ENCODE measurements around the gene PCBP2. TPM values are rescaled to one million over a fixed set of nuclear protein-coding genes. Genes with fewer than 3 reads are reported as not detected.

The PCBP2 gene
- total and polyA plus RNA-seq, 10 of the 15 experiments (the other 5 are each of a cell fraction or from before 2014, with no cell fraction given), result 109 to 803 (median 327) TPM

DNA sequence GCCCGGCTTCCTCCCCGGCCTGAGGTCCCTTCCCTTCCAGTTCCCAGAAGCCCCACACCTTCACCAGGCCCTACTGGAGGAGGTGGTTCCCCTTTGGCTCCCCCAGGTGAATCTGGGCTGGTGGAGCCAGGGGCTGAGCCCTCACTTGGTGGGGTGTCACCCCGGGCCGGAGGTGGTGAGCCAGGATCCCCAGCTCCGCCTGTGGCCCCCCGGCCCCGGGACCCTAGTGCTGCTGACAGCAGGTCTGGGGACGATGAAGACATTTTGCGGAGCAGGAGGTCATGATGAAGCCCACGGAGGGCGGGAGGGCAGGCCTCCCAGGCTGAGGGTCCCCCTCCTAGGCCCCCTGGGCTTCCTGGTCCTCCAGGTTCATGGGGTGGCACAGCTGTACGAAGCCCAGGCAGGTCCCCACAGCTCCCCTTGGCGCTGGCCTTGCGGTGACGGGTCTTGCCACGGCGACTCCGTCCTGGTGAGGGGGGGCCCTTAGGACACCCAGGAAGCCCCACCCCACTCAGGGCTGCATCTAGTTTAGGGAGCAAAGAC, 30.8 kb downstream of the PCBP2 start (continued):
- TF ChIP-seq, protein P1, sequence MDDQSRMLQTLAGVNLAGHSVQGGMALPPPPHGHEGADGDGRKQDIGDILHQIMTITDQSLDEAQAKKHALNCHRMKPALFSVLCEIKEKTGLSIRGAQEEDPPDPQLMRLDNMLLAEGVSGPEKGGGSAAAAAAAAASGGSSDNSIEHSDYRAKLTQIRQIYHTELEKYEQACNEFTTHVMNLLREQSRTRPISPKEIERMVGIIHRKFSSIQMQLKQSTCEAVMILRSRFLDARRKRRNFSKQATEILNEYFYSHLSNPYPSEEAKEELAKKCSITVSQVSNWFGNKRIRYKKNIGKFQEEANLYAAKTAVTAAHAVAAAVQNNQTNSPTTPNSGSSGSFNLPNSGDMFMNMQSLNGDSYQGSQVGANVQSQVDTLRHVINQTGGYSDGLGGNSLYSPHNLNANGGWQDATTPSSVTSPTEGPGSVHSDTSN (IDR thresholded peaks at IDR 0.05; ENCODE audit: insufficient replicate concordance, low read depth, low read length), result no peak
- TF ChIP-seq SMAD5 (IDR thresholded peaks at IDR 0.05; ENCODE audit: low read depth) (0 out of 2 replicates have a peak, but pooled peaks have one; percentile 34), EZH2 (IDR thresholded peaks at IDR 0.05; ENCODE audit: borderline replicate concordance, control insufficient read depth, low read depth, low read length) (no peak), DPF2 (IDR thresholded peaks at IDR 0.05) (no peak), TCF7 (IDR thresholded peaks at IDR 0.05; ENCODE audit: borderline replicate concordance) (no peak), REST (IDR thresholded peaks at IDR 0.05; ENCODE audit: low read depth, low read length) (no peak), PML (IDR thresholded peaks at IDR 0.05; ENCODE audit: low read length) (peak; percentile 38), MAX (IDR thresholded peaks at IDR 0.05; ENCODE audit: low read depth, low read length) (no peak), SIN3A (IDR thresholded peaks at IDR 0.05; ENCODE audit: low read depth, low read length) (no peak)
- TF ChIP-seq, protein P2, sequence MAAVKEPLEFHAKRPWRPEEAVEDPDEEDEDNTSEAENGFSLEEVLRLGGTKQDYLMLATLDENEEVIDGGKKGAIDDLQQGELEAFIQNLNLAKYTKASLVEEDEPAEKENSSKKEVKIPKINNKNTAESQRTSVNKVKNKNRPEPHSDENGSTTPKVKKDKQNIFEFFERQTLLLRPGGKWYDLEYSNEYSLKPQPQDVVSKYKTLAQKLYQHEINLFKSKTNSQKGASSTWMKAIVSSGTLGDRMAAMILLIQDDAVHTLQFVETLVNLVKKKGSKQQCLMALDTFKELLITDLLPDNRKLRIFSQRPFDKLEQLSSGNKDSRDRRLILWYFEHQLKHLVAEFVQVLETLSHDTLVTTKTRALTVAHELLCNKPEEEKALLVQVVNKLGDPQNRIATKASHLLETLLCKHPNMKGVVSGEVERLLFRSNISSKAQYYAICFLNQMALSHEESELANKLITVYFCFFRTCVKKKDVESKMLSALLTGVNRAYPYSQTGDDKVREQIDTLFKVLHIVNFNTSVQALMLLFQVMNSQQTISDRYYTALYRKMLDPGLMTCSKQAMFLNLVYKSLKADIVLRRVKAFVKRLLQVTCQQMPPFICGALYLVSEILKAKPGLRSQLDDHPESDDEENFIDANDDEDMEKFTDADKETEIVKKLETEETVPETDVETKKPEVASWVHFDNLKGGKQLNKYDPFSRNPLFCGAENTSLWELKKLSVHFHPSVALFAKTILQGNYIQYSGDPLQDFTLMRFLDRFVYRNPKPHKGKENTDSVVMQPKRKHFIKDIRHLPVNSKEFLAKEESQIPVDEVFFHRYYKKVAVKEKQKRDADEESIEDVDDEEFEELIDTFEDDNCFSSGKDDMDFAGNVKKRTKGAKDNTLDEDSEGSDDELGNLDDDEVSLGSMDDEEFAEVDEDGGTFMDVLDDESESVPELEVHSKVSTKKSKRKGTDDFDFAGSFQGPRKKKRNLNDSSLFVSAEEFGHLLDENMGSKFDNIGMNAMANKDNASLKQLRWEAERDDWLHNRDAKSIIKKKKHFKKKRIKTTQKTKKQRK (IDR thresholded peaks at IDR 0.05; ENCODE audit: low read depth, low read length), result no peak

Measured in GM12878 (cell line).